Measurements from ENCODE around the gene NSUN5. TPM values are rescaled to one million over a fixed set of nuclear protein-coding genes. Genes with fewer than 3 reads are reported as not detected.
"Not testable (repeated sequence)": the region's sequence is repeated elsewhere in the genome, so short reads cannot be mapped to it uniquely, and the experiment has no call there.

Gene NSUN5
- total RNA-seq, 1 experiment from 2014 or later, result 70.4 TPM

GRCh38 chr7:73311421-73311820, 2.8 kb upstream of the NSUN5 start:
- H3K4me3 ChIP-seq (replicated peaks in 1 of 2; ENCODE audit: low read depth in 1 of 2, low read length in 2 of 2); H3K9me3 ChIP-seq (ENCODE audit: control insufficient read depth in 1 of 2, insufficient read depth in 1 of 2, low read depth in 1 of 2, low read length in 2 of 2); intact Hi-C loops (cut with micrococcal nuclease); BruUV-seq (replicated peaks); RAD21 ChIA-PET (ENCODE audit: low non-redundant PET in 1 of 2, low total read pairs in 2 of 2, uncharacterized antibody in 2 of 2, unreplicated experiment in 2 of 2); H3K36me3 ChIP-seq (ENCODE audit: control insufficient read depth in 1 of 2, insufficient read depth in 2 of 2, low read length in 2 of 2); POLR2A ChIA-PET; H3K27ac ChIP-seq (ENCODE audit: low read depth, low read length); H4K20me1 ChIP-seq (ENCODE audit: insufficient read depth); H2AFZ ChIP-seq (ENCODE audit: low read depth, low read length, poor library complexity, severe bottlenecking); H3K27me3 ChIP-seq (ENCODE audit: insufficient read depth, low read length); CTCF ChIA-PET; H3K9me2 ChIP-seq (ENCODE audit: insufficient read depth); H3K9ac ChIP-seq (ENCODE audit: low read length): not testable (repeated sequence)
- TF ChIP-seq JUND (IDR thresholded peaks at IDR 0.05), result peak; percentile 51
- peak; percentile 13 for DNase-seq (ENCODE audit: low read depth, low spot score)
- Histone ChIP-seq H3K79me2 (ENCODE audit: insufficient read depth, low read length) (peaks cover 22% of the 10 kb centered on the region), H3K4me2 (ENCODE audit: low read length) (peak overlapping the region; percentile 48), H3K4me1 (ENCODE audit: control insufficient read depth in 1 of 2, insufficient read depth in 2 of 2, low read length in 2 of 2) (peaks cover 9 to 36% of the 10 kb centered on the region in 2 experiments)
- peak; percentile 57 for ATAC-seq

GRCh38 chr7:73308074-73308664, 457 bp downstream of the NSUN5 start:
- Histone ChIP-seq H3K27me3 (ENCODE audit: insufficient read depth, low read length) (no peaks in the 10 kb centered on the region), H3K9me3 (ENCODE audit: control insufficient read depth in 1 of 2, insufficient read depth in 1 of 2, low read depth in 1 of 2, low read length in 2 of 2) (no peaks in the 10 kb centered on the region), H3K4me3 (replicated peaks in 1 of 2; ENCODE audit: low read depth in 1 of 2, low read length in 2 of 2) (peak overlapping the region; percentile 68 to 93), H4K20me1 (ENCODE audit: insufficient read depth) (no peaks in the 10 kb centered on the region), H3K4me2 (ENCODE audit: low read length) (peak overlapping the region; percentile 89), H3K36me3 (ENCODE audit: control insufficient read depth in 1 of 2, insufficient read depth in 2 of 2, low read length in 2 of 2) (peaks cover 9 to 19% of the 10 kb centered on the region in 2 experiments; a peak in 3 of 4 replicates), H2AFZ (ENCODE audit: low read depth, low read length, poor library complexity, severe bottlenecking) (no peak overlapping the region), H3K4me1 (ENCODE audit: control insufficient read depth in 1 of 2, insufficient read depth in 2 of 2, low read length in 2 of 2) (peaks cover 9 to 36% of the 10 kb centered on the region in 2 experiments), H3K9me2 (ENCODE audit: insufficient read depth) (no peaks in the 10 kb centered on the region), H3K9ac (ENCODE audit: low read length) (peak overlapping the region; percentile 81), H3K79me2 (ENCODE audit: insufficient read depth, low read length) (peaks cover 31% of the 10 kb centered on the region), H3K27ac (ENCODE audit: low read depth, low read length) (peak overlapping the region; percentile 68)
- TF ChIP-seq ZFX (IDR thresholded peaks at IDR 0.05), result 0 out of 2 replicates have a peak, but pooled peaks have one; percentile 22
- TF ChIP-seq SIN3A (IDR thresholded peaks at IDR 0.05; ENCODE audit: low read depth), result no peak
- ATAC-seq (peak; percentile 56), DNase-seq (ENCODE audit: low read depth, low spot score) (no peak)
- intact Hi-C loops (cut with micrococcal nuclease), result no loop called here
- POLR2A ChIA-PET, result no interaction called here
- CTCF ChIA-PET, result no interaction called here
- RAD21 ChIA-PET (ENCODE audit: low non-redundant PET in 1 of 2, low total read pairs in 2 of 2, uncharacterized antibody in 2 of 2, unreplicated experiment in 2 of 2), result interaction anchor here in 1 of 2 experiments (0.7 kb wide), 1 partner anchor 115 kb away, joined by 4 read pairs; no protein-coding TSS in a partner anchor
- BruUV-seq (replicated peaks), result TSS peak; percentile 63

Measured in HCT116 (cell line).